Measurements from ENCODE around the gene PRKN.

GRCh38 chr6:162459985-162460384, 267.6 kb downstream of the PRKN start:
- no peak for TF ChIP-seq EZH2 (IDR thresholded peaks at IDR 0.05; ENCODE audit: insufficient read depth, poor library complexity, severe bottlenecking)
- no peak for TF ChIP-seq EZH2phosphoT487 (IDR thresholded peaks at IDR 0.05; ENCODE audit: insufficient read depth, low read depth)
